22Rv1 (cell line): ENCODE data around the gene GPR25.

ENCODE experiments used
- ZFX ChIP-seq: fragments of 450-650 bp; IDR thresholded peaks from 2 replicates; pipeline ENCODE4 v1.6.1; 2017; ENCODE audit warnings: antibody characterized with exemption, borderline replicate concordance
- TF ChIP-seq, protein P1 (sequence below): fragments of 450-650 bp; IDR thresholded peaks from 2 replicates; pipeline ENCODE4 v1.5.1; 2017; ENCODE audit warnings: mild to moderate bottlenecking

DNA sequence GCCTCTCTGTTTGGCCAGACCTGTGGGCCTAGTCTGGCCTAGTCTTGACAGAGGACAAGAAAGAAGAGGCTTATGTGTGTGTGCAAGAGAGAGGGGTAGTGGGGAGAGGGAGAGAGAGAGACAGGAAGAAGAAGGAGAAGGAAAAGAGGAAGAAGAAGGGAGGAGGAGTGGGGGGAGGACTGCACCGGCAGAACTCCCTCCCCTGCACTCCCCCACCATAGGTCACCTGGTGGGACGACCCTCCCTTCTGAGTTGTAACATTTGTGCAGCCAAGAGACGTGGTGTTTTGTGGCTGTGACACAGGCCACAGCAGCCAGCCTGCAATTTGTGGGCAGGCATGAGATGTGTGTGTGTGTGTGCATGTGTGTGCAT lies 26.2 kb downstream of the GPR25 start:
- TF ChIP-seq, protein P1, sequence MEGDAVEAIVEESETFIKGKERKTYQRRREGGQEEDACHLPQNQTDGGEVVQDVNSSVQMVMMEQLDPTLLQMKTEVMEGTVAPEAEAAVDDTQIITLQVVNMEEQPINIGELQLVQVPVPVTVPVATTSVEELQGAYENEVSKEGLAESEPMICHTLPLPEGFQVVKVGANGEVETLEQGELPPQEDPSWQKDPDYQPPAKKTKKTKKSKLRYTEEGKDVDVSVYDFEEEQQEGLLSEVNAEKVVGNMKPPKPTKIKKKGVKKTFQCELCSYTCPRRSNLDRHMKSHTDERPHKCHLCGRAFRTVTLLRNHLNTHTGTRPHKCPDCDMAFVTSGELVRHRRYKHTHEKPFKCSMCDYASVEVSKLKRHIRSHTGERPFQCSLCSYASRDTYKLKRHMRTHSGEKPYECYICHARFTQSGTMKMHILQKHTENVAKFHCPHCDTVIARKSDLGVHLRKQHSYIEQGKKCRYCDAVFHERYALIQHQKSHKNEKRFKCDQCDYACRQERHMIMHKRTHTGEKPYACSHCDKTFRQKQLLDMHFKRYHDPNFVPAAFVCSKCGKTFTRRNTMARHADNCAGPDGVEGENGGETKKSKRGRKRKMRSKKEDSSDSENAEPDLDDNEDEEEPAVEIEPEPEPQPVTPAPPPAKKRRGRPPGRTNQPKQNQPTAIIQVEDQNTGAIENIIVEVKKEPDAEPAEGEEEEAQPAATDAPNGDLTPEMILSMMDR, result no peak
- no peak for TF ChIP-seq ZFX
